Mesothelial cell of epicardium (in vitro differentiated cells): ENCODE data around the gene IQCN. TPM values are rescaled to one million over a fixed set of nuclear protein-coding genes. Genes with fewer than 3 reads are reported as not detected.

ENCODE experiments used
- DNase-seq, 2 experiments: peaks; one replicate each; pipeline ENCODE4 v3.0.0; 2021; ENCODE audit warnings: low spot score in 2 of 2; ENCODE audit not compliant: unreplicated experiment in 2 of 2
- H3K27ac Mint-ChIP-seq: 2 replicates; pipeline ENCODE4 v1.8.0; 2021; ENCODE audit warnings: mixed read lengths
- H3K27me3 Mint-ChIP-seq: 2 replicates; pipeline ENCODE4 v1.8.0; 2021; ENCODE audit warnings: low read depth, mixed read lengths
- H3K36me3 Mint-ChIP-seq: 2 replicates; pipeline ENCODE4 v1.8.0; 2021; ENCODE audit warnings: mixed read lengths
- H3K4me1 Mint-ChIP-seq: 2 replicates; pipeline ENCODE4 v1.8.0; 2021; ENCODE audit warnings: mixed read lengths
- H3K4me3 Mint-ChIP-seq: 2 replicates; pipeline ENCODE4 v1.8.0; 2021; ENCODE audit warnings: mild to moderate bottlenecking, moderate library complexity, mixed read lengths
- H3K9me3 Mint-ChIP-seq: 2 replicates; pipeline ENCODE4 v1.8.0; 2021; ENCODE audit warnings: mixed read lengths
- total RNA-seq: library from RNA; stranded (reverse); gene quantifications from 3 replicates; pipeline ENCODE4 v1.2.1, GENCODE V29; 2021
- TF ChIP-seq, protein P1 (sequence below): fragments of 200-600 bp; sonication (generic); IDR thresholded peaks from one replicate; pipeline ENCODE4 v1.5.0; 2021; ENCODE audit warnings: antibody characterized with exemption; ENCODE audit not compliant: unreplicated experiment

The IQCN gene
- total RNA-seq, 1 donor from 2014 or later: 17.1 TPM

DNA sequence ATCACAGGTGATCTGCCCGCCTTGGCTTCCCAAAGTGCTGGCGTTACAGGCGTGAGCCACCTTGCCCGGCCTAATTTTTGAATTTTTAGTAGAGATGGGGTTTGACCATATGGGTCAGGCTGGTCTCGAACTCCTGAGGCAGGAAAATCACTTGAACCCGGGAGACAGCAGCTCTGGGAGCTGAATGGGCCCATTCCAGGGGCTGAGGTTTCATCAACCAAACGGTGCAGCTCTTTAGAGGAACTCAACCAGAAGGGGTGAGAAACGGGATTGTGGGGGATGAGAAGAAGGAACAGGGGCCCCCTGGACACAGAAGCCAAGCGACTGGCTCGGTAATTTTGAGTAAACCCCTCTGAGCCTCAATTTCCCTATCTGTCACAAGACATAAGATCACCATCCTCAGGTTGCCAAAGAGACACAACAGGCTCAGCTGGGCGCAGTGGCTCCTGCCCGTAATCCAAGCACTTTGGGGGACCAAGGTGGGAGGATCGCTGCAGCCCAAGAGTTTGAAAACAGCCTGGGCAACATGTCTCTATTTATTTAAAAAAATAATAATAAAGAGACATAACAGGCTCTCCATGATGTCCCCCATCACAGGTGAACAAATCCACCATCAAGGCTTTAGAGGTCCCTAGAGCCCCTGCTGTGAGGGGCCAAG lies 562 bp downstream of the IQCN start:
- Mint-ChIP-seq H3K36me3 (peaks cover 6% of the 10 kb centered on the region), H3K9me3 (no peaks in the 10 kb centered on the region), H3K27me3 (no peaks in the 10 kb centered on the region), H3K27ac (no peak overlapping the region), H3K4me3 (no peak overlapping the region), H3K4me1 (peaks cover 6% of the 10 kb centered on the region)
- DNase-seq: no peak
- TF ChIP-seq, protein P1, sequence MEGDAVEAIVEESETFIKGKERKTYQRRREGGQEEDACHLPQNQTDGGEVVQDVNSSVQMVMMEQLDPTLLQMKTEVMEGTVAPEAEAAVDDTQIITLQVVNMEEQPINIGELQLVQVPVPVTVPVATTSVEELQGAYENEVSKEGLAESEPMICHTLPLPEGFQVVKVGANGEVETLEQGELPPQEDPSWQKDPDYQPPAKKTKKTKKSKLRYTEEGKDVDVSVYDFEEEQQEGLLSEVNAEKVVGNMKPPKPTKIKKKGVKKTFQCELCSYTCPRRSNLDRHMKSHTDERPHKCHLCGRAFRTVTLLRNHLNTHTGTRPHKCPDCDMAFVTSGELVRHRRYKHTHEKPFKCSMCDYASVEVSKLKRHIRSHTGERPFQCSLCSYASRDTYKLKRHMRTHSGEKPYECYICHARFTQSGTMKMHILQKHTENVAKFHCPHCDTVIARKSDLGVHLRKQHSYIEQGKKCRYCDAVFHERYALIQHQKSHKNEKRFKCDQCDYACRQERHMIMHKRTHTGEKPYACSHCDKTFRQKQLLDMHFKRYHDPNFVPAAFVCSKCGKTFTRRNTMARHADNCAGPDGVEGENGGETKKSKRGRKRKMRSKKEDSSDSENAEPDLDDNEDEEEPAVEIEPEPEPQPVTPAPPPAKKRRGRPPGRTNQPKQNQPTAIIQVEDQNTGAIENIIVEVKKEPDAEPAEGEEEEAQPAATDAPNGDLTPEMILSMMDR: no peak

DNA sequence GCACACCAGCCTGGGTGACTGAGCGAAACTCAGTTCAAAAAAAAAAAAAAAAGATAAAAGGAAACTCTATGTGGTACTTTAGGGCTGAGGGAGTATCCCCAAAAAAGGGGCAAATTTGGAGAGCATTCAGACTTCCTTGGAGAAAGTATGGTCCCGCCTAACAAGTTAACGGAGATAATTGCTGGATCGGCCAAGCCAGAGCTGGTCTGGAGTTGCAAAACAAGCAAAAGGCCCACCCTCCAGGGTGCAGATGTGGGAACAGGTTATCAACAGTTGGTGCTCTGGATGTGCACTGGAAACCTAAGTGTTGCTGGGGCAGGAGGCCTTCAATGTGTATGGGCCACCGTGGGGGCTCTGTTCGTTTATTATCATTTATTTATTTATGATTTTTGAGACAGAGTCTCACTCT lies 2.8 kb downstream of the IQCN start:
- no peak overlapping the region for H3K4me3 Mint-ChIP-seq
- H3K4me1 Mint-ChIP-seq: no peaks in the 10 kb centered on the region
- no peaks in the 10 kb centered on the region for H3K9me3 Mint-ChIP-seq
- TF ChIP-seq, protein P1: no peak
- peaks cover 17% of the 10 kb centered on the region for H3K36me3 Mint-ChIP-seq
- peak overlapping the region; percentile 75 for H3K27ac Mint-ChIP-seq
- no peaks in the 10 kb centered on the region for H3K27me3 Mint-ChIP-seq
- DNase-seq: no peak

DNA sequence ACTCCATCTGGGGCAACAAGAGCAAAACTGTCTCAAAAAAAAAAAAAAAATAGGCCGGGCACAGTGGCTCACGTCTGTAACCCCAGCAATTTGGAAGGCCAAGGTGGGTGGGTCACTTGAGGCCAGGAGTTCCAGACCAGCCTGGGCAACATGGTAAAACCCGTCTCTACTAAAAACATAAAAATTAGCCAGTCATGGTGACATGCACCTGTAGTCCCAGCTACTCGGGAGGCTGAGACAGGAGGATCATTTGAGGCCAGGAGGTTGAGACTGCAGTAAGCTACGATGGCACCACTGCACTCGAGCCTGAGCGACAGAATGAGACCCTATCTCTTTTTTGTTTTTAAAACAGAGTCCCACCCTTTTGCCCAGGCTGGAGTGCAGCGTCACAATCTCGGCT lies 3.9 kb downstream of the IQCN start:
- Mint-ChIP-seq H3K27ac (no peak overlapping the region), H3K4me1 (no peaks in the 10 kb centered on the region), H3K9me3 (no peaks in the 10 kb centered on the region), H3K36me3 (peaks cover 24% of the 10 kb centered on the region), H3K4me3 (no peak overlapping the region), H3K27me3 (no peaks in the 10 kb centered on the region)
- DNase-seq: no peak
- TF ChIP-seq, protein P1: no peak

- Mint-ChIP-seq H3K36me3 (peaks cover 24% of the 10 kb centered on the region), H3K27ac (no peak overlapping the region), H3K9me3 (no peaks in the 10 kb centered on the region), H3K4me1 (no peaks in the 10 kb centered on the region), H3K4me3 (no peak overlapping the region), H3K27me3 (no peaks in the 10 kb centered on the region)
- DNase-seq: no peak
- TF ChIP-seq, protein P1: no peak
These were observed 5.1 kb downstream of the IQCN start for GRCh38 chr19:18269070-18269723.

DNA sequence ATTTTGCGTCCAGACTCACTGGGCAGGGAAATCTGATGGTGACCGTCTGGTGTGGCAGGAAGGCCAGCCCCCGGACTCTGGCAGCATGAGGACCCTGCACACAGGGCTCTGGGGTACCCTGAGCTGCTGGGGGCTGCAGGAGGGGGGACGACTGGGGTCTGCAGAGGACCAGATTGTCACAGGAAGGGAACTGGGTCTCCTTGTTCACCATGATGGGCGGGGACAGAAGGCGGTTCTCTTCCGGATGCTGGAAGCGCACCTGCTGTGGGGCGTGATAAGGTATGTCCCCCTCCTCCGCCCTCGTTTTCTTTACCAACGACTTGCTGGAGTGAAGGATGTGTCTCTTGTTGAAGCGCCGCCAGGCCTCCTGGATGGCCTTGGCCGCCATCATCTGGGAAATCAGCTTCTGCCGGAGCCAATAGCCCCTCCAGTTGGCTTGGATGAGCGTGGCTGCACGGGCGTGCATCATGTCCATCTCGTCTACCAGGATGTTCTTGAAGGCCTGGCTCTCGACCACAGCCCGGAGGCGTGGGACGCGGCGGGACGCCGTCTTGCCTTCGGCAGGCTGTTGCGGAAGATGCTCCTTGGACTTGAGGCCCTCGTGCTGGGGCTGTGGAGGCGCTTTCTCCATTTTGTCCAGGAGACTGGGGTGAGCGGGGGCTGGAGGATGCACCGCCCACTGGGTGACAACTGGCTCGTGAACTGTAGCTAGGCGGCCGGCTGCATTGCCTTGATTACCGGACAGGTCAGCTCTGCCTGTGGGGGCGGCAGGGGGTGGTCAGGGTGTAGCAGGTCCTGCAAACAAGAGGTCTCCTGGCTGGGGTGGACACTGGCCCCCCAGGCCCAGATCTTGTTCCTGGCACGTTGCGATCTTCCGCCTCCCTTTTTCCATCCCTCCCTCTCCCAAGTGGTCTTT lies 7.2 kb downstream of the IQCN start:
- TF ChIP-seq, protein P1: no peak
- H3K4me1 Mint-ChIP-seq: no peaks in the 10 kb centered on the region
- H3K36me3 Mint-ChIP-seq: peaks cover 27% of the 10 kb centered on the region
- H3K27me3 Mint-ChIP-seq: no peaks in the 10 kb centered on the region
- no peak overlapping the region for H3K27ac Mint-ChIP-seq
- no peaks in the 10 kb centered on the region for H3K9me3 Mint-ChIP-seq
- DNase-seq: no peak
- H3K4me3 Mint-ChIP-seq: no peak overlapping the region
